Muscle of leg (tissue), 16 donors: Measurements from ENCODE around the gene CHTF8. TPM values are rescaled to one million over a fixed set of nuclear protein-coding genes. Genes with fewer than 3 reads are reported as not detected.

Experiments used
- DNase-seq: peaks from one replicate; pipeline ENCODE4 v3.0.0; 2013
- H3K27ac ChIP-seq: one replicate; pipeline ENCODE4 v1.5.1; 2013; ENCODE audit warnings: mild to moderate bottlenecking, low read length, control low read depth
- H3K27me3 ChIP-seq: one replicate; pipeline ENCODE4 v1.6.1; 2013; ENCODE audit warnings: low read length; ENCODE audit not compliant: control insufficient read depth, insufficient read depth
- H3K36me3 ChIP-seq: one replicate; pipeline ENCODE4 v1.6.1; 2013; ENCODE audit warnings: low read length; ENCODE audit not compliant: control insufficient read depth, insufficient read depth
- H3K4me1 ChIP-seq: one replicate; pipeline ENCODE4 v1.6.1; 2013; ENCODE audit warnings: low read length; ENCODE audit not compliant: control insufficient read depth, insufficient read depth
- H3K4me3 ChIP-seq: one replicate; pipeline ENCODE4 v1.5.1; 2013; ENCODE audit warnings: low read length, control low read depth
- H3K9me3 ChIP-seq: replicated peaks from 2 replicates; pipeline ENCODE4 v1.6.1; 2013; ENCODE audit warnings: low read depth, low read length; ENCODE audit not compliant: control insufficient read depth
- WGBS: methylation state at CpG from one replicate; pipeline ENCODE4 v1.1.5; 2013; ENCODE audit warnings: missing lambda C conversion rate; ENCODE audit not compliant: insufficient coverage; 5-methylcytosine and 5-hydroxymethylcytosine counted together
- long read RNA-seq, 11 donors: transcript quantifications; one replicate each; lab custom pipeline, GENCODE V29; 2026
- polyA plus RNA-seq, 8 donors: library from polyadenylated mRNA; unstranded; fragments of 120-200 nt; gene quantifications; one replicate each; pipeline versions ENCODE4 v1.2.1 to v1.2.3, GENCODE V29; 2013; ENCODE audit warnings: inconsistent platforms in 1 of 8, low replicate concordance in 1 of 8; ENCODE audit not compliant: insufficient read length in 8 of 8, insufficient read depth in 1 of 8
- total RNA-seq: library from RNA; stranded (reverse); fragments of 120-200 nt; gene quantifications from one replicate; pipeline ENCODE4 v1.2.4, GENCODE V29; 2013

The CHTF8 gene
- 27.1 TPM for total RNA-seq
- 10 to 100 TPM; 58.5 to 83.2 (median 67.6) TPM for polyA plus RNA-seq
- long read RNA-seq, donor 1, transcript CHTF8-201 (1 exons, 2,561 nt), result major isoform, 13 of 28 reads
- long read RNA-seq, donor 1, partial matches to known transcripts, result 5 of 28 reads
- long read RNA-seq, donor 1, other reads (novel, unspliced or antisense), result 0 of 28 reads
- long read RNA-seq, donor 2, partial matches to known transcripts, result 0 of 6 reads
- long read RNA-seq, donor 2, other reads (novel, unspliced or antisense), result 0 of 6 reads
- long read RNA-seq, donor 3, transcript CHTF8-205 (3 exons, 856 nt), result minor isoform, 12 of 56 reads
- long read RNA-seq, donor 3, transcript CHTF8-203 (4 exons, 2,903 nt), result minor isoform, 9 of 56 reads
- long read RNA-seq, donor 3, transcript CHTF8-201 (1 exons, 2,561 nt), result major isoform, 29 of 56 reads
- long read RNA-seq, donor 3, partial matches to known transcripts, result 0 of 56 reads
- long read RNA-seq, donor 3, other reads (novel, unspliced or antisense), result 0 of 56 reads
- long read RNA-seq, donor 4, transcript CHTF8-205 (3 exons, 856 nt), result minor isoform, 7 of 51 reads
- long read RNA-seq, donor 4, transcript CHTF8-203 (4 exons, 2,903 nt), result minor isoform, 10 of 51 reads
- long read RNA-seq, donor 4, transcript CHTF8-201 (1 exons, 2,561 nt), result major isoform, 30 of 51 reads
- long read RNA-seq, donor 4, partial matches to known transcripts, result 0 of 51 reads
- long read RNA-seq, donor 4, other reads (novel, unspliced or antisense), result 0 of 51 reads
- long read RNA-seq, donor 5, transcript CHTF8-203 (4 exons, 2,903 nt), result minor isoform, 10 of 97 reads
- long read RNA-seq, donor 5, transcript CHTF8-205 (3 exons, 856 nt), result minor isoform, 19 of 97 reads
- long read RNA-seq, donor 5, transcript CHTF8-201 (1 exons, 2,561 nt), result major isoform, 52 of 97 reads
- long read RNA-seq, donor 5, partial matches to known transcripts, result 8 of 97 reads
- long read RNA-seq, donor 5, other reads (novel, unspliced or antisense), result 0 of 97 reads
- long read RNA-seq, donor 6, transcript CHTF8-201 (1 exons, 2,561 nt), result major isoform, 34 of 58 reads
- long read RNA-seq, donor 6, transcript CHTF8-207 (3 exons, 475 nt), result minor isoform, 5 of 58 reads
- long read RNA-seq, donor 6, transcript CHTF8-205 (3 exons, 856 nt), result minor isoform, 7 of 58 reads
- long read RNA-seq, donor 6, transcript CHTF8-203 (4 exons, 2,903 nt), result minor isoform, 9 of 58 reads
- long read RNA-seq, donor 6, partial matches to known transcripts, result 0 of 58 reads
- long read RNA-seq, donor 6, other reads (novel, unspliced or antisense), result 0 of 58 reads
- long read RNA-seq, donor 7, transcript CHTF8-203 (4 exons, 2,903 nt), result minor isoform, 7 of 54 reads
- long read RNA-seq, donor 7, transcript CHTF8-205 (3 exons, 856 nt), result minor isoform, 9 of 54 reads
- long read RNA-seq, donor 7, transcript CHTF8-201 (1 exons, 2,561 nt), result major isoform, 29 of 54 reads
- long read RNA-seq, donor 7, partial matches to known transcripts, result 0 of 54 reads
- long read RNA-seq, donor 7, other reads (novel, unspliced or antisense), result 0 of 54 reads
- long read RNA-seq, donor 8, transcript CHTF8-201 (1 exons, 2,561 nt), result major isoform, 19 of 45 reads
- long read RNA-seq, donor 8, partial matches to known transcripts, result 19 of 45 reads
- long read RNA-seq, donor 8, other reads (novel, unspliced or antisense), result 0 of 45 reads
- long read RNA-seq, donor 9, transcript CHTF8-201 (1 exons, 2,561 nt), result major isoform, 37 of 53 reads
- long read RNA-seq, donor 9, transcript CHTF8-203 (4 exons, 2,903 nt), result minor isoform, 9 of 53 reads
- long read RNA-seq, donor 9, partial matches to known transcripts, result 0 of 53 reads
- long read RNA-seq, donor 9, other reads (novel, unspliced or antisense), result 0 of 53 reads
- long read RNA-seq, donor 10, transcript CHTF8-201 (1 exons, 2,561 nt), result major isoform, 50 of 74 reads
- long read RNA-seq, donor 10, transcript CHTF8-203 (4 exons, 2,903 nt), result minor isoform, 12 of 74 reads
- long read RNA-seq, donor 10, transcript CHTF8-205 (3 exons, 856 nt), result minor isoform, 8 of 74 reads
- long read RNA-seq, donor 10, partial matches to known transcripts, result 0 of 74 reads
- long read RNA-seq, donor 10, other reads (novel, unspliced or antisense), result 0 of 74 reads
- long read RNA-seq, donor 11, transcript CHTF8-203 (4 exons, 2,903 nt), result minor isoform, 6 of 67 reads
- long read RNA-seq, donor 11, transcript CHTF8-205 (3 exons, 856 nt), result minor isoform, 6 of 67 reads
- long read RNA-seq, donor 11, transcript CHTF8-201 (1 exons, 2,561 nt), result major isoform, 29 of 67 reads
- long read RNA-seq, donor 11, partial matches to known transcripts, result 12 of 67 reads
- long read RNA-seq, donor 11, other reads (novel, unspliced or antisense), result 10 of 67 reads

GRCh38 chr16:69132424-69133252 lies at the start of gene CHTF8, which contains the start of gene UTP4:
Gene CHTF8, minus strand, starts transcription at chr16:69132588. Its CDS starts 11,130 bp downstream, at chr16:69121458.
Gene UTP4, plus strand, starts transcription at chr16:69132649. Its CDS starts 811 bp downstream, at chr16:69133460.
- WGBS, result under 1% methylated on average over 60 of the region's 78 CpGs
- Histone ChIP-seq H3K36me3 (peaks cover 16% of the 10 kb centered on the region), H3K27ac (peak within 1 kb of the TSS; percentile 96), H3K4me3 (peak within 1 kb of the TSS; percentile 87), H3K27me3 (no peaks in the 10 kb centered on the region), H3K4me1 (peaks cover 4% of the 10 kb centered on the region), H3K9me3 (no peaks in the 10 kb centered on the region)
- DNase-seq, result peak; percentile 94

GRCh38 chr16:69180011-69180338 lies 47.6 kb upstream of the CHTF8 start:
- DNase-seq, result no peak
- Histone ChIP-seq H3K4me1 (peaks cover 22% of the 10 kb centered on the region), H3K27me3 (no peaks in the 10 kb centered on the region), H3K36me3 (no peaks in the 10 kb centered on the region), H3K4me3 (no peak overlapping the region), H3K27ac (peak overlapping the region; percentile 72), H3K9me3 (no peaks in the 10 kb centered on the region)

- Histone ChIP-seq H3K9me3 (no peaks in the 10 kb centered on the region), H3K4me1 (peaks cover 22% of the 10 kb centered on the region), H3K27ac (peak overlapping the region; percentile 72), H3K36me3 (no peaks in the 10 kb centered on the region), H3K27me3 (no peaks in the 10 kb centered on the region), H3K4me3 (no peak overlapping the region)
- WGBS, result 24% methylated on average over 5 of the region's 6 CpGs
- DNase-seq, result peak; percentile 94
These were observed 47.1 kb upstream of the CHTF8 start for GRCh38 chr16:69179328-69180010.

- Histone ChIP-seq H3K9me3 (no peaks in the 10 kb centered on the region), H3K27ac (peak overlapping the region; percentile 47), H3K4me3 (no peak overlapping the region), H3K4me1 (peaks cover 19% of the 10 kb centered on the region), H3K36me3 (no peaks in the 10 kb centered on the region), H3K27me3 (no peaks in the 10 kb centered on the region)
- DNase-seq, result peak; percentile 82
- WGBS, result 100% methylated on average over 2 of the region's 4 CpGs
These were observed 43.8 kb upstream of the CHTF8 start for GRCh38 chr16:69176033-69176800.

- WGBS, result 29% methylated on average over 1 of the region's 6 CpGs
- Histone ChIP-seq H3K4me3 (no peak overlapping the region), H3K27ac (peak overlapping the region; percentile 82), H3K36me3 (peaks cover 31% of the 10 kb centered on the region), H3K9me3 (no peaks in the 10 kb centered on the region), H3K27me3 (no peaks in the 10 kb centered on the region), H3K4me1 (peaks cover 10% of the 10 kb centered on the region)
- peak; percentile 93 for DNase-seq
These were observed 39.1 kb upstream of the CHTF8 start for GRCh38 chr16:69171325-69172084.

GRCh38 chr16:69169607-69170352 lies 37.4 kb upstream of the CHTF8 start:
- H3K27me3 ChIP-seq, result no peaks in the 10 kb centered on the region
- no peak overlapping the region for H3K4me3 ChIP-seq
- peaks cover 46% of the 10 kb centered on the region for H3K36me3 ChIP-seq
- no peak for DNase-seq
- H3K27ac ChIP-seq, result no peak overlapping the region
- H3K4me1 ChIP-seq, result peaks cover 10% of the 10 kb centered on the region
- no CpG with 5 or more reads among the region's 6 CpGs for WGBS
- H3K9me3 ChIP-seq, result no peaks in the 10 kb centered on the region
